Stimulated activated effector memory CD8-positive, alpha-beta T cell treated with anti-CD3 and anti-CD28 coated beads, Interleukin-12 subunit alpha, Interleukin-12 subunit beta, amount 100 ng/mL, for 72 hours (primary cell): ENCODE measurements around the gene MRPL24.

Experiments used
- ATAC-seq: fragments of 150-1000 bp; cut with Tn5 transposase; 2 replicates; pipeline ENCODE4 v1.10.0; 2021
- DNase-seq, 2 donors: peaks; one replicate each; pipeline ENCODE4 v3.0.0; 2021 to 2022; ENCODE audit warnings: low spot score in 2 of 2
- H3K27ac Mint-ChIP-seq: one replicate; pipeline ENCODE4 v1.8.0; 2022; ENCODE audit warnings: mild to moderate bottlenecking, mixed read lengths
- H3K36me3 Mint-ChIP-seq: one replicate; pipeline ENCODE4 v1.8.0; 2022; ENCODE audit warnings: mild to moderate bottlenecking, mixed read lengths
- H3K4me1 Mint-ChIP-seq: one replicate; pipeline ENCODE4 v1.8.0; 2022; ENCODE audit warnings: mixed read lengths
- H3K4me3 Mint-ChIP-seq: one replicate; pipeline ENCODE4 v1.8.0; 2022; ENCODE audit warnings: mild to moderate bottlenecking, mixed read lengths
- H3K9me3 Mint-ChIP-seq: one replicate; pipeline ENCODE4 v1.8.0; 2022; ENCODE audit warnings: mixed read lengths

Gene MRPL24

DNA sequence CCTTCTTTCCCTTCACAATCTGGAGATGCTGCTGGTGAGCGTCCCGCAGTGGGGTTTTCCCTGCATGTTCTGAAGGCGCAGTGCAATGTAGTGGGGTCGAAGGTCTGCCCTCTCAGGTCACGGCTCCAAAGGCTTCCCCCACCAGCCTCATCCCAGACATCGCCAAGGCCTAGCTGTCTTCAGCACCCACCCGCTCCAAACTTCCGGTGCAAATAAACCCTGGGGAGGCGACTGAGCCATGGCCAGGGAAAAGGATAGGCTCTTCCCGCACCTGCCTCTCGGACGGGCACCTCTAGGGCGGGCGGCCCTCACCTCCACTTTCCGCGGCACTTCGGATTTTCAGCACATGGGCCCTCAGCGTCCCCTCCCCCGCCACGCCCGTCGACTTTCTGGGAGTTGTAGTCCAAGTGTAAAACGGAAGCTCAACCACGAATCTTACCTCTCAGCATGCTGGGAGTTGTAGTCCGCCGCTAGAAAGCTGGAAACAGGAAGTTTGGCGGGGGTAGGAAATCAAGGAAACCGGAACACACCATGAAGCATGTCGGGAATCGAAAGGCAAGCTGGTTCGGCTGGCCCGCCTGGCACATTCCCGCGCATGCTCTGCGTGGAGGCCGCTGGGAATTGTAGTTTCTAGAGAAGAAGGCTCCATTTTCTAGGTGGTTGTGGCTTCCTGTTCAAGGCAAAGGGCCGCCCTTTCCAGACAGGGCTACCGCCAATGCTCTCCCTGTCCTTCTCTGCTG, at the start of gene MRPL24:
Gene MRPL24, minus strand, starts transcription at position 348 of the 740 bp plus-strand sequence. CDS start 2,384 bp downstream, outside the sequence.
- DNase-seq = peak; percentile 84 to 97
- ATAC-seq = peak; percentile 87
- H3K27ac Mint-ChIP-seq = peak within 1 kb of the TSS; percentile 98
- peaks cover 71% of the 10 kb centered on the region for H3K36me3 Mint-ChIP-seq
- no peaks in the 10 kb centered on the region for H3K9me3 Mint-ChIP-seq
- H3K4me1 Mint-ChIP-seq = peaks cover 53% of the 10 kb centered on the region
- H3K4me3 Mint-ChIP-seq = peak within 1 kb of the TSS; percentile 91

- peaks cover 96% of the 10 kb centered on the region for H3K36me3 Mint-ChIP-seq
- peaks cover 6% of the 10 kb centered on the region for H3K4me1 Mint-ChIP-seq
- H3K9me3 Mint-ChIP-seq = no peaks in the 10 kb centered on the region
- no peak overlapping the region for H3K4me3 Mint-ChIP-seq
- ATAC-seq = no peak
- H3K27ac Mint-ChIP-seq = peak overlapping the region; percentile 9
- no peak for DNase-seq
Observed at GRCh38 chr1:156789621-156790318, 48.9 kb upstream of the MRPL24 start.

GRCh38 chr1:156788136-156788535, 47.2 kb upstream of the MRPL24 start:
- no peak overlapping the region for H3K27ac Mint-ChIP-seq
- peaks cover 96% of the 10 kb centered on the region for H3K36me3 Mint-ChIP-seq
- DNase-seq (no peak), ATAC-seq (no peak)
- H3K9me3 Mint-ChIP-seq = no peaks in the 10 kb centered on the region
- H3K4me1 Mint-ChIP-seq = peaks cover 6% of the 10 kb centered on the region
- H3K4me3 Mint-ChIP-seq = no peak overlapping the region

- DNase-seq (no peak), ATAC-seq (no peak)
- H3K9me3 Mint-ChIP-seq = no peaks in the 10 kb centered on the region
- peaks cover 11% of the 10 kb centered on the region for H3K4me1 Mint-ChIP-seq
- no peak overlapping the region for H3K4me3 Mint-ChIP-seq
- peaks cover 96% of the 10 kb centered on the region for H3K36me3 Mint-ChIP-seq
- no peak overlapping the region for H3K27ac Mint-ChIP-seq
Observed at GRCh38 chr1:156786640-156787039, 45.8 kb upstream of the MRPL24 start.

GRCh38 chr1:156785458-156785857, 44.6 kb upstream of the MRPL24 start:
- no peak for ATAC-seq
- DNase-seq = no peak
- Mint-ChIP-seq H3K36me3 (peaks cover 99% of the 10 kb centered on the region), H3K27ac (no peak overlapping the region), H3K9me3 (no peaks in the 10 kb centered on the region), H3K4me3 (no peak overlapping the region), H3K4me1 (peaks cover 21% of the 10 kb centered on the region)

DNA sequence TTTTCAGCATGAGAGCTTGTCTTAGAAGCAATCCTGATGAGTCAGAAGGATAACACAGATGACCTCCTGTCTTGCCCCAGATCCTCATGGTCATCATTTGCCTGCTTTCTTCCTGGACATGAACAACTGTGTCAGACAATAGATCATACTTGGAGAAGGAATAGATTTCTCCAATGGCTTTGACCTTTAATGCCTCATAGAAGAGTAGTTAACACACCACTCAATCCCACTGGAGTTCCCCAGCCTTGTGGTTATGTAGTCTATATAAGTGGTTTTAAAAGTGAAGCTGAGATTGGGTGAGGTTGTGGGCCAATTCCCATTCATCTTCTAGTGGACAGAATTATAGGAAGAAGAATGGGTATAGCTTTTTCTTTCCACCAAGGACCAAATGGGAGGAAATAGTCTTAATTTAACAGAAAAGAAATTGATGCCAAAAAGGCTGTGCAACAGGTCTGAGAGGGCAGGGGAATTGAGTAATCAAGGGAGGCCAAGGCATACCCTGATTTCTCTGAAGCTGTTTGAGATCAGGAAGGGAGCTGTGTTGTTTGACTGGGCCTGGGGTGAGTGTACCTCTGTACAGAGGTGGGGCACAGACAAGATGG, 40.8 kb upstream of the MRPL24 start:
- peak overlapping the region; percentile 67 for H3K27ac Mint-ChIP-seq
- H3K4me1 Mint-ChIP-seq = peaks cover 38% of the 10 kb centered on the region

GRCh38 chr1:156777573-156777972, 36.7 kb upstream of the MRPL24 start:
- no peak overlapping the region for H3K4me3 Mint-ChIP-seq
- H3K27ac Mint-ChIP-seq = peak overlapping the region; percentile 10
- H3K36me3 Mint-ChIP-seq = peaks cover 89% of the 10 kb centered on the region
- DNase-seq (no peak), ATAC-seq (no peak)
- no peaks in the 10 kb centered on the region for H3K9me3 Mint-ChIP-seq
- peaks cover 58% of the 10 kb centered on the region for H3K4me1 Mint-ChIP-seq

More for the DNA sequence above, 40.8 kb upstream of the MRPL24 start:
- Mint-ChIP-seq H3K9me3 (no peaks in the 10 kb centered on the region), H3K4me3 (no peak overlapping the region), H3K36me3 (peaks cover 90% of the 10 kb centered on the region)
- ATAC-seq (peak; percentile 59), DNase-seq (no peak)

DNA sequence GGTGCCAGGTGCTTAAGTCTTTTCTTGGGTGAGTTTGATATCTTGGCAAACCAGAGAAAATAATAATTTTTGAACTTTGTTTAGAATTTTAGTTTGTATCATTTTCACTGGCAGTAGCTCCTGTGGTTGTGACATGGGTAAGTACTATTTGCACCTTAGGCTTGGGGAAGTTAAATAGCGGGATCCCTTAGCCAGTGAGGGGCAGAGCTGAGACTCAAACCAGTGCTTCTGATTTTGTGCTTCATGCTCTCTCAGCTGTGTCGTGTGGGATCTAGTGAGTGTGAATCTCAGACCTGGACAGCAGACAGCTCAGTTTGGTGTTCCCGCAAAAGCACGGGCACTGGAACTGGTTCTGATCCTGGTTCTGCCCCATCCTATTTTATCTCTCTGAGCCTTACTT, 36.1 kb upstream of the MRPL24 start:
- Mint-ChIP-seq H3K9me3 (no peaks in the 10 kb centered on the region), H3K36me3 (peaks cover 89% of the 10 kb centered on the region), H3K4me1 (peaks cover 61% of the 10 kb centered on the region), H3K4me3 (no peak overlapping the region), H3K27ac (peak overlapping the region; percentile 10)
- no peak for DNase-seq
- ATAC-seq = no peak

GRCh38 chr1:156775799-156776198, 34.9 kb upstream of the MRPL24 start:
- DNase-seq (no peak), ATAC-seq (peak; percentile 83)
- no peaks in the 10 kb centered on the region for H3K9me3 Mint-ChIP-seq
- H3K36me3 Mint-ChIP-seq = peaks cover 89% of the 10 kb centered on the region
- peak overlapping the region; percentile 10 for H3K27ac Mint-ChIP-seq
- H3K4me1 Mint-ChIP-seq = peaks cover 58% of the 10 kb centered on the region
- H3K4me3 Mint-ChIP-seq = peak overlapping the region; percentile 8

- no peak for DNase-seq
- Mint-ChIP-seq H3K36me3 (peaks cover 89% of the 10 kb centered on the region), H3K9me3 (no peaks in the 10 kb centered on the region), H3K4me3 (no peak overlapping the region), H3K4me1 (peaks cover 76% of the 10 kb centered on the region), H3K27ac (no peak overlapping the region)
- peak; percentile 77 for ATAC-seq
Observed at GRCh38 chr1:156773607-156774006, 32.7 kb upstream of the MRPL24 start.

DNA sequence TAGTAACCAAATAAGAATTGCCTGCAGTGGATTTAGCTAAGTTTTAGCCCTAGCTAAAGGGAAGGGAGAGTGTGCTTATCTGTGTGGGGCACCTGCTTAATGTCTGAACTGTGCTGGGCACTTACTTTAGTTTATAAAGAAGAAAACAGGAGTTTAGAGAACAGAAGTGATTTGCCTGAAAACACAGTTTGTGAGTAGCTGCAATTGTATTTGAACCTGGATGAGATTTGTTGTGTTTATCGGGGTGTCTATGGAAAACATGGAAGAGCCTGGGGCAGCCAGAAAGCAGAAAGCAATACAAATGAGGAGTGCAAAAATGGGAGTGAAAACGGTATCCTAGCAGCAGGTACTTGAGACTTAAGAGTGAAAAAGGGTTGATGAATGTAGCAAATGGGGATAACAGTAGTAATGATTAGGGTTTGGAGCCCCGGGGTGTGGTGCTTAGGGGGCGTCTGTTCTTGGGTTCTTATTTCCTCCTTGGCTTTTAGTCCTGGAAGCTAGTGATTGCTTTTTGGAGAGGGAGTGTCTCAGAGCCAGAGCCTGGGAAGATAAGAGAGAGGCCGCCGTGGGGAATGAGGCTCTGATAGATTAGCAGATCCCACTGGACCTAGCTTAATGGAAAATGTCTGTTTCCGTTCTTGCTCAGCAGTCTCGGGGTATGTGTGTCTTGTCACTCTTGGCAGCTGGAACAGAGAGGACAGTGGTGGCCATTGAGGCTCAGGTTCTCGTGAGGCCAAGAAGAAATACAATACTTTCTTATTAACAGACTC, 32.0 kb upstream of the MRPL24 start:
- Mint-ChIP-seq H3K27ac (peak overlapping the region; percentile 42), H3K4me3 (no peak overlapping the region), H3K9me3 (no peaks in the 10 kb centered on the region), H3K4me1 (peaks cover 75% of the 10 kb centered on the region), H3K36me3 (peaks cover 84% of the 10 kb centered on the region)
- DNase-seq = no peak
- no peak for ATAC-seq

GRCh38 chr1:156772222-156772621, 31.3 kb upstream of the MRPL24 start:
- H3K4me1 Mint-ChIP-seq = peaks cover 68% of the 10 kb centered on the region
- peak overlapping the region; percentile 42 for H3K27ac Mint-ChIP-seq
- no peak for ATAC-seq
- H3K36me3 Mint-ChIP-seq = peaks cover 77% of the 10 kb centered on the region
- no peak overlapping the region for H3K4me3 Mint-ChIP-seq
- no peak for DNase-seq
- no peaks in the 10 kb centered on the region for H3K9me3 Mint-ChIP-seq

GRCh38 chr1:156768610-156769295, 27.9 kb upstream of the MRPL24 start:
- peaks cover 49% of the 10 kb centered on the region for H3K4me1 Mint-ChIP-seq
- H3K9me3 Mint-ChIP-seq = no peaks in the 10 kb centered on the region
- DNase-seq = no peak
- no peak for ATAC-seq
- no peak overlapping the region for H3K27ac Mint-ChIP-seq
- H3K36me3 Mint-ChIP-seq = peaks cover 44% of the 10 kb centered on the region
- no peak overlapping the region for H3K4me3 Mint-ChIP-seq

GRCh38 chr1:156767879-156768604, 27.2 kb upstream of the MRPL24 start:
- DNase-seq (peak; percentile 43 to 82), ATAC-seq (peak; percentile 22)
- no peak overlapping the region for H3K4me3 Mint-ChIP-seq
- H3K9me3 Mint-ChIP-seq = no peaks in the 10 kb centered on the region
- H3K4me1 Mint-ChIP-seq = peaks cover 42% of the 10 kb centered on the region
- H3K36me3 Mint-ChIP-seq = peaks cover 37% of the 10 kb centered on the region
- H3K27ac Mint-ChIP-seq = no peak overlapping the region
